Mononuclear cell (primary cell): Measurements from ENCODE around the gene DGCR6L. TPM values are rescaled to one million over a fixed set of nuclear protein-coding genes. Genes with fewer than 3 reads are reported as not detected.
"Not testable (repeated sequence)": the region's sequence is repeated elsewhere in the genome, so short reads cannot be mapped to it uniquely, and the experiment has no call there.

Experiments used
- H3K27me3 ChIP-seq: 2 replicates; pipeline ENCODE4 v1.6.0; 2011; ENCODE audit warnings: low read length, control low read depth; ENCODE audit not compliant: insufficient read depth
- H3K4me1 ChIP-seq: 2 replicates; pipeline ENCODE4 v1.5.1; 2011; ENCODE audit warnings: mild to moderate bottlenecking, low read length, control low read depth; ENCODE audit not compliant: insufficient read depth
- H3K4me3 ChIP-seq: 2 replicates; pipeline ENCODE4 v1.5.1; 2011; ENCODE audit warnings: mild to moderate bottlenecking, low read length, moderate library complexity
- H3K9me3 ChIP-seq: 2 replicates; pipeline ENCODE4 v1.5.1; 2011; ENCODE audit warnings: low read depth, mild to moderate bottlenecking, control low read depth, low read length
- total RNA-seq: library from RNA; depleted of rRNA; stranded (reverse); fragments of >200 nt; gene quantifications from one replicate; pipeline ENCODE4 v1.2.3, GENCODE V29; 2012

DGCR6L gene
- total RNA-seq, 1 donor: 40.6 TPM

- H3K4me3 ChIP-seq: no peak overlapping the region
- H3K9me3 ChIP-seq: no peaks in the 10 kb centered on the region
- H3K4me1 ChIP-seq: peaks cover 34% of the 10 kb centered on the region
- no peaks in the 10 kb centered on the region for H3K27me3 ChIP-seq
These were observed 3.5 kb downstream of the DGCR6L start for GRCh38 chr22:20316217-20316843.

- Histone ChIP-seq H3K9me3 (no peaks in the 10 kb centered on the region), H3K4me1 (peaks cover 31% of the 10 kb centered on the region), H3K27me3 (no peaks in the 10 kb centered on the region), H3K4me3 (no peak overlapping the region)
These were observed 4.3 kb downstream of the DGCR6L start for GRCh38 chr22:20315337-20316216.

GRCh38 chr22:20314741-20315336, 5.0 kb downstream of the DGCR6L start:
- H3K4me1 ChIP-seq: peaks cover 28% of the 10 kb centered on the region
- H3K27me3 ChIP-seq, H3K4me3 ChIP-seq, H3K9me3 ChIP-seq: not testable (repeated sequence)

GRCh38 chr22:20314206-20314605, 5.7 kb downstream of the DGCR6L start:
- H3K4me3 ChIP-seq, H3K27me3 ChIP-seq, H3K9me3 ChIP-seq: not testable (repeated sequence)
- peaks cover 25% of the 10 kb centered on the region for H3K4me1 ChIP-seq

GRCh38 chr22:20313306-20314077, 6.4 kb downstream of the DGCR6L start:
- H3K27me3 ChIP-seq, H3K9me3 ChIP-seq, H3K4me3 ChIP-seq: not testable (repeated sequence)
- H3K4me1 ChIP-seq: peaks cover 18% of the 10 kb centered on the region

- peaks cover 9% of the 10 kb centered on the region for H3K4me1 ChIP-seq
- no peak overlapping the region for H3K4me3 ChIP-seq
- H3K9me3 ChIP-seq: no peaks in the 10 kb centered on the region
- H3K27me3 ChIP-seq: no peaks in the 10 kb centered on the region
These were observed 7.3 kb downstream of the DGCR6L start for GRCh38 chr22:20312396-20313191.

GRCh38 chr22:20311249-20312062, 8.4 kb downstream of the DGCR6L start:
- not testable (repeated sequence) for H3K9me3 ChIP-seq, H3K4me3 ChIP-seq, H3K27me3 ChIP-seq, H3K4me1 ChIP-seq

- not testable (repeated sequence) for H3K4me3 ChIP-seq, H3K27me3 ChIP-seq, H3K4me1 ChIP-seq, H3K9me3 ChIP-seq
These were observed 9.1 kb downstream of the DGCR6L start for GRCh38 chr22:20310773-20311172.

- H3K9me3 ChIP-seq, H3K4me1 ChIP-seq, H3K4me3 ChIP-seq, H3K27me3 ChIP-seq: not testable (repeated sequence)
These were observed 9.7 kb downstream of the DGCR6L start for GRCh38 chr22:20310180-20310579.

- H3K4me1 ChIP-seq, H3K9me3 ChIP-seq, H3K4me3 ChIP-seq, H3K27me3 ChIP-seq: not testable (repeated sequence)
These were observed 10.8 kb downstream of the DGCR6L start for GRCh38 chr22:20308806-20309650.

GRCh38 chr22:20307448-20308447, 12.1 kb downstream of the DGCR6L start:
- not testable (repeated sequence) for H3K4me1 ChIP-seq, H3K9me3 ChIP-seq, H3K4me3 ChIP-seq, H3K27me3 ChIP-seq

GRCh38 chr22:20306646-20307447, 13.0 kb downstream of the DGCR6L start:
- not testable (repeated sequence) for H3K27me3 ChIP-seq, H3K4me1 ChIP-seq, H3K4me3 ChIP-seq, H3K9me3 ChIP-seq
